Mesenchymal stem cell (in vitro differentiated cells and primary cell): ENCODE data around the gene CACNG5.
"Not testable (repeated sequence)": the region's sequence is repeated elsewhere in the genome, so short reads cannot be mapped to it uniquely, and the experiment has no call there.

Source experiments
- DNase-seq: peaks from one replicate; pipeline ENCODE4 v3.0.0-alpha.2; 2013
- H2AFZ ChIP-seq: one replicate; pipeline ENCODE4 v1.6.1; 2013; ENCODE audit warnings: low read depth, mild to moderate bottlenecking, control low read depth, inconsistent platforms, low read length, moderate library complexity
- H2AK5ac ChIP-seq: 2 replicates; pipeline ENCODE4 v1.6.1; 2013; ENCODE audit warnings: low read length, moderate library complexity, mild to moderate bottlenecking, inconsistent platforms; ENCODE audit not compliant: severe bottlenecking
- H2BK120ac ChIP-seq: one replicate; pipeline ENCODE4 v1.6.1; 2013; ENCODE audit warnings: low read depth, mild to moderate bottlenecking, inconsistent platforms, low read length, moderate library complexity
- H2BK12ac ChIP-seq, 2 experiments: one replicate each; pipeline ENCODE4 v1.6.1; 2013; ENCODE audit warnings: inconsistent platforms in 2 of 2, low read length in 2 of 2, mild to moderate bottlenecking in 2 of 2, moderate library complexity in 2 of 2, control low read depth in 1 of 2
- H2BK15ac ChIP-seq: one replicate; pipeline ENCODE4 v1.6.1; 2013; ENCODE audit warnings: mild to moderate bottlenecking, low read depth, inconsistent platforms; ENCODE audit not compliant: poor library complexity, severe bottlenecking
- H2BK5ac ChIP-seq: 2 replicates; pipeline ENCODE4 v1.6.1; 2013; ENCODE audit warnings: low read depth, mild to moderate bottlenecking, low read length, control low read depth, inconsistent platforms; ENCODE audit not compliant: poor library complexity, severe bottlenecking
- H3K14ac ChIP-seq, 2 experiments: one replicate each; pipeline ENCODE4 v1.6.1; 2013; ENCODE audit warnings: inconsistent platforms in 2 of 2, low read length in 2 of 2, control low read depth in 1 of 2, mild to moderate bottlenecking in 1 of 2, moderate library complexity in 1 of 2
- H3K18ac ChIP-seq, 2 experiments: one replicate each; pipeline ENCODE4 v1.6.1; 2013; ENCODE audit warnings: inconsistent platforms in 2 of 2, low read length in 2 of 2, control low read depth in 1 of 2, low read depth in 1 of 2, mild to moderate bottlenecking in 1 of 2
- H3K23ac ChIP-seq, 2 experiments: one replicate each; pipeline ENCODE4 v1.6.1; 2013; ENCODE audit warnings: inconsistent platforms in 2 of 2, low read length in 2 of 2, mild to moderate bottlenecking in 2 of 2, moderate library complexity in 2 of 2, control low read depth in 1 of 2
- H3K27ac ChIP-seq: 2 replicates; pipeline ENCODE4 v1.5.1; 2013; ENCODE audit warnings: mild to moderate bottlenecking, moderate library complexity, low read length, control low read depth, inconsistent platforms; ENCODE audit not compliant: poor library complexity, severe bottlenecking
- H3K27me3 ChIP-seq, 2 experiments: 2 replicates each; pipeline versions ENCODE4 v1.6.1 to v1.7.0; 2013; ENCODE audit warnings: low read length in 2 of 2, mild to moderate bottlenecking in 2 of 2, moderate library complexity in 2 of 2, control low read depth in 1 of 2, inconsistent platforms in 1 of 2; ENCODE audit not compliant: control insufficient read depth in 1 of 2, insufficient read depth in 1 of 2
- H3K36me3 ChIP-seq, 2 experiments: 2 replicates each; pipeline versions ENCODE4 v1.6.1 to v1.7.0; 2013; ENCODE audit warnings: low read length in 2 of 2, control low read depth in 1 of 2, inconsistent platforms in 1 of 2, low read depth in 1 of 2, mild to moderate bottlenecking in 1 of 2; ENCODE audit not compliant: insufficient read depth in 2 of 2, control insufficient read depth in 1 of 2
- H3K4ac ChIP-seq, 2 experiments: one replicate each; pipeline ENCODE4 v1.6.1; 2013; ENCODE audit warnings: inconsistent platforms in 2 of 2, low read length in 2 of 2, mild to moderate bottlenecking in 2 of 2, moderate library complexity in 2 of 2, control low read depth in 1 of 2, low read depth in 1 of 2
- H3K4me1 ChIP-seq: 2 replicates; pipeline ENCODE4 v1.6.1; 2013; ENCODE audit warnings: low read depth, low read length, control low read depth; ENCODE audit not compliant: control insufficient read depth, insufficient read depth
- H3K4me2 ChIP-seq: 2 replicates; pipeline ENCODE4 v1.6.1; 2013; ENCODE audit warnings: low read length, mild to moderate bottlenecking, inconsistent platforms; ENCODE audit not compliant: poor library complexity, severe bottlenecking
- H3K4me3 ChIP-seq, 2 experiments: 2 replicates each; pipeline versions ENCODE4 v1.5.1 to v1.7.0; 2013; ENCODE audit warnings: low read length in 2 of 2, mild to moderate bottlenecking in 2 of 2, control low read depth in 1 of 2, low read depth in 1 of 2; ENCODE audit not compliant: insufficient read depth in 1 of 2
- H3K79me1 ChIP-seq: replicated peaks from 2 replicates; pipeline ENCODE4 v1.6.1; 2013; ENCODE audit warnings: mild to moderate bottlenecking, control low read depth, low read length, inconsistent platforms; ENCODE audit not compliant: poor library complexity, severe bottlenecking
- H3K9ac ChIP-seq: 2 replicates; pipeline ENCODE4 v1.7.0; 2013; ENCODE audit warnings: mild to moderate bottlenecking, low read length, moderate library complexity
- H3K9me3 ChIP-seq: 2 replicates; pipeline ENCODE4 v1.7.0; 2013; ENCODE audit warnings: mild to moderate bottlenecking, low read length; ENCODE audit not compliant: control insufficient read depth
- H4K8ac ChIP-seq: one replicate; pipeline ENCODE4 v1.6.1; 2013; ENCODE audit warnings: inconsistent platforms, mild to moderate bottlenecking, low read length, moderate library complexity
- H4K91ac ChIP-seq: one replicate; pipeline ENCODE4 v1.6.1; 2013; ENCODE audit warnings: mild to moderate bottlenecking, low read length, inconsistent platforms
- WGBS: methylation state at CpG from one replicate; pipeline ENCODE4 v1.1.7; 2013; ENCODE audit warnings: mixed read lengths; 5-methylcytosine and 5-hydroxymethylcytosine counted together

The CACNG5 gene

GRCh38 chr17:66898536-66898935 is 63.6 kb downstream of the CACNG5 start:
- Histone ChIP-seq H3K4me1 (no peaks in the 10 kb centered on the region), H3K9ac (no peak overlapping the region), H2AFZ (no peak overlapping the region), H2BK15ac (no peak overlapping the region), H3K4me2 (no peak overlapping the region), H3K4ac (no peak overlapping the region), H3K27ac (no peak overlapping the region), H3K79me1 (no peaks in the 10 kb centered on the region), H2BK120ac (no peak overlapping the region), H3K4me3 (no peak overlapping the region), H2AK5ac (no peak overlapping the region), H2BK12ac (no peak overlapping the region), H3K14ac (peak overlapping the region in 1 of 2 experiments; percentile 77), H3K9me3 (no peaks in the 10 kb centered on the region), H3K36me3 (no peaks in the 10 kb centered on the region), H3K23ac (no peak overlapping the region), H4K8ac (no peak overlapping the region), H3K27me3 (peaks cover 57 to 85% of the 10 kb centered on the region in 2 experiments), H2BK5ac (no peak overlapping the region), H4K91ac (no peak overlapping the region), H3K18ac (no peak overlapping the region)
- no peak for DNase-seq
- 91% methylated on average over 10 of the region's 10 CpGs for WGBS

GRCh38 chr17:66900126-66901010 is 65.5 kb downstream of the CACNG5 start:
- no peak overlapping the region for H3K4me2 ChIP-seq
- H3K27ac ChIP-seq = no peak overlapping the region
- H4K8ac ChIP-seq = no peak overlapping the region
- no peak overlapping the region for H2AK5ac ChIP-seq
- H3K18ac ChIP-seq = no peak overlapping the region
- H2BK5ac ChIP-seq = no peak overlapping the region
- H3K4me1 ChIP-seq = peaks cover 4% of the 10 kb centered on the region
- no peaks in the 10 kb centered on the region for H3K36me3 ChIP-seq
- H2BK12ac ChIP-seq = no peak overlapping the region
- 84% methylated on average over 8 of the region's 9 CpGs for WGBS
- H3K4ac ChIP-seq = no peak overlapping the region
- no peak overlapping the region for H3K9ac ChIP-seq
- no peak overlapping the region for H2BK120ac ChIP-seq
- H3K23ac ChIP-seq = no peak overlapping the region
- H3K27me3 ChIP-seq = peaks cover 57 to 83% of the 10 kb centered on the region in 2 experiments
- no peak overlapping the region for H3K14ac ChIP-seq
- H3K4me3 ChIP-seq = no peak overlapping the region
- no peaks in the 10 kb centered on the region for H3K79me1 ChIP-seq
- no peak for DNase-seq
- H2AFZ ChIP-seq = no peak overlapping the region
- H3K9me3 ChIP-seq = no peaks in the 10 kb centered on the region
- no peak overlapping the region for H4K91ac ChIP-seq
- H2BK15ac ChIP-seq = no peak overlapping the region

GRCh38 chr17:66903296-66903695 is 68.4 kb downstream of the CACNG5 start:
- 95% methylated on average over 1 of the region's 6 CpGs for WGBS
- not testable (repeated sequence) for H3K9me3 ChIP-seq, H3K14ac ChIP-seq, H2AFZ ChIP-seq, H3K18ac ChIP-seq, H3K4me3 ChIP-seq, H3K36me3 ChIP-seq, H3K27ac ChIP-seq, H4K91ac ChIP-seq, H3K79me1 ChIP-seq, H2BK15ac ChIP-seq, H3K23ac ChIP-seq, H3K9ac ChIP-seq, H2BK120ac ChIP-seq, H4K8ac ChIP-seq, H3K4me1 ChIP-seq, H3K4ac ChIP-seq, H3K4me2 ChIP-seq, H2BK12ac ChIP-seq, DNase-seq, H2BK5ac ChIP-seq, H2AK5ac ChIP-seq
- H3K27me3 ChIP-seq = peaks cover 39 to 62% of the 10 kb centered on the region in 2 experiments

- no peak overlapping the region for H3K14ac ChIP-seq
- no peak overlapping the region for H3K27ac ChIP-seq
- H3K27me3 ChIP-seq = peaks cover 35 to 61% of the 10 kb centered on the region in 2 experiments
- H3K4me2 ChIP-seq = no peak overlapping the region
- no peak overlapping the region for H3K23ac ChIP-seq
- H2BK5ac ChIP-seq = no peak overlapping the region
- H3K4ac ChIP-seq = no peak overlapping the region
- no peak overlapping the region for H2AFZ ChIP-seq
- peaks cover 6% of the 10 kb centered on the region for H3K4me1 ChIP-seq
- H3K4me3 ChIP-seq = no peak overlapping the region
- H2BK120ac ChIP-seq = no peak overlapping the region
- H2AK5ac ChIP-seq = no peak overlapping the region
- no peaks in the 10 kb centered on the region for H3K9me3 ChIP-seq
- H2BK12ac ChIP-seq = no peak overlapping the region
- H3K9ac ChIP-seq = no peak overlapping the region
- no peaks in the 10 kb centered on the region for H3K79me1 ChIP-seq
- 85% methylated on average over 10 of the region's 10 CpGs for WGBS
- no peak overlapping the region for H4K91ac ChIP-seq
- H2BK15ac ChIP-seq = no peak overlapping the region
- H3K18ac ChIP-seq = no peak overlapping the region
- no peak overlapping the region for H4K8ac ChIP-seq
- no peaks in the 10 kb centered on the region for H3K36me3 ChIP-seq
- no peak for DNase-seq
Observed at GRCh38 chr17:66903781-66904180, 68.9 kb downstream of the CACNG5 start.
